GM18498 (cell line): ENCODE data around the gene CARD16.
"Not testable (repeated sequence)": the region's sequence is repeated elsewhere in the genome, so short reads cannot be mapped to it uniquely, and the experiment has no call there.

Experiments used
- ATAC-seq: cut with Tn5 transposase; IDR thresholded peaks from one replicate; pipeline ENCODE4 v1.9.1; 2021; ENCODE audit warnings: mild to moderate bottlenecking, moderate library complexity; ENCODE audit not compliant: unreplicated experiment

Gene CARD16

GRCh38 chr11:105044557-105045524, at the start of gene CARD16:
CARD16 (minus strand) TSS chr11:105045335; CDS start chr11:105045297, 38 bp downstream.
- ATAC-seq: peak; percentile 100

- no peak for ATAC-seq
Measured at GRCh38 chr11:105092256-105093239, 47.4 kb upstream of the CARD16 start.

- ATAC-seq: no peak
Measured at GRCh38 chr11:105081412-105082150, 36.4 kb upstream of the CARD16 start.

GRCh38 chr11:105080171-105080906, 35.2 kb upstream of the CARD16 start:
- ATAC-seq: not testable (repeated sequence)

GRCh38 chr11:105078283-105078682, 33.1 kb upstream of the CARD16 start:
- no peak for ATAC-seq

- ATAC-seq: not testable (repeated sequence)
Measured at GRCh38 chr11:105077141-105077790, 32.1 kb upstream of the CARD16 start.

- ATAC-seq: no peak
Measured at GRCh38 chr11:105074166-105074530, 29.0 kb upstream of the CARD16 start.

- no peak for ATAC-seq
Measured at GRCh38 chr11:105073456-105074165, 28.5 kb upstream of the CARD16 start.

GRCh38 chr11:105072080-105072479, 26.9 kb upstream of the CARD16 start:
- not testable (repeated sequence) for ATAC-seq

GRCh38 chr11:105071089-105071732, 26.1 kb upstream of the CARD16 start:
- ATAC-seq: no peak

- no peak for ATAC-seq
Measured at GRCh38 chr11:105070306-105070705, 25.2 kb upstream of the CARD16 start.

GRCh38 chr11:105069749-105070148, 24.6 kb upstream of the CARD16 start:
- ATAC-seq: not testable (repeated sequence)

GRCh38 chr11:105063245-105063941, 18.3 kb upstream of the CARD16 start:
- not testable (repeated sequence) for ATAC-seq

- ATAC-seq: no peak
Measured at GRCh38 chr11:105057432-105057831, 12.3 kb upstream of the CARD16 start.

GRCh38 chr11:105056446-105056845, 11.3 kb upstream of the CARD16 start:
- ATAC-seq: no peak

- ATAC-seq: no peak
Measured at GRCh38 chr11:105054723-105055493, 9.8 kb upstream of the CARD16 start.

GRCh38 chr11:105052487-105052886, 7.4 kb upstream of the CARD16 start:
- no peak for ATAC-seq
